Measurements from ENCODE around the gene DNAJC22. TPM values are rescaled to one million over a fixed set of nuclear protein-coding genes. Genes with fewer than 3 reads are reported as not detected.

The DNAJC22 gene
- polyA plus RNA-seq, 1 of the 3 experiments (the other 2 are of a cell fraction): 4.5 TPM

GRCh38 chr12:49322367-49322707 is 24.4 kb upstream of the DNAJC22 start:
- Histone ChIP-seq H3K9ac (peak overlapping the region; percentile 80), H3K36me3 (replicated peaks in 1 of 2; ENCODE audit: control insufficient read depth in 1 of 2, insufficient read depth in 2 of 2, low read length in 1 of 2) (peaks cover 0 to 6% of the 10 kb centered on the region in 2 experiments), H3K4me1 (ENCODE audit: control insufficient read depth in 1 of 2, insufficient read depth in 2 of 2, low read depth in 1 of 2, low read length in 1 of 2) (peaks cover 0 to 14% of the 10 kb centered on the region in 2 experiments; a peak in 1 of 4 replicates), H3K27ac (ENCODE audit: low read depth in 2 of 2, low read length in 1 of 2) (peak overlapping the region; percentile 58 to 65), H3K9me2 (no peaks in the 10 kb centered on the region), H3K9me3 (no peaks in the 10 kb centered on the region), H4K20me1 (ENCODE audit: insufficient read depth) (no peaks in the 10 kb centered on the region), H3K27me3 (ENCODE audit: insufficient read depth) (no peaks in the 10 kb centered on the region), H3K79me2 (ENCODE audit: insufficient read depth) (peaks cover 19% of the 10 kb centered on the region), H3K4me2 (peak overlapping the region; percentile 80), H3F3A (replicated peaks; ENCODE audit: insufficient read depth) (peaks cover 5% of the 10 kb centered on the region), H3K4me3 (ENCODE audit: low read depth in 2 of 2, low read length in 1 of 2) (peak overlapping the region; percentile 67 to 72), H2AFZ (ENCODE audit: low read depth) (peak overlapping the region; percentile 80)
- no peak for TF ChIP-seq MAX (IDR thresholded peaks at IDR 0.05; ENCODE audit: low read depth)
- TF ChIP-seq POLR2AphosphoS5 (IDR thresholded peaks at IDR 0.05; ENCODE audit: low read depth, low read length): no peak
- no peak for TF ChIP-seq FOXJ3 (CRISPR knock-in tag; IDR thresholded peaks at IDR 0.05)
- TF ChIP-seq FOXM1 (IDR thresholded peaks at IDR 0.05; ENCODE audit: low read depth): no peak
- no peak for TF ChIP-seq ZBTB33 (IDR thresholded peaks at IDR 0.05; ENCODE audit: borderline replicate concordance, low read depth)
- TF ChIP-seq RXRA (IDR thresholded peaks at IDR 0.05; ENCODE audit: borderline replicate concordance, low read depth): no peak
- TF ChIP-seq NFIC (IDR thresholded peaks at IDR 0.05; ENCODE audit: borderline replicate concordance): no peak
- no peak for TF ChIP-seq CHD2 (IDR thresholded peaks at IDR 0.05; ENCODE audit: low read length, partially characterized antibody)
- TF ChIP-seq TCF12 (IDR thresholded peaks at IDR 0.05): no peak
- TF ChIP-seq MXI1 (IDR thresholded peaks at IDR 0.05; ENCODE audit: low read depth, low read length): no peak
- no peak for TF ChIP-seq FOSL2 (IDR thresholded peaks at IDR 0.05; ENCODE audit: borderline replicate concordance, low read depth)
- no peak for TF ChIP-seq EP300 (IDR thresholded peaks at IDR 0.05; ENCODE audit: borderline replicate concordance in 1 of 2, low read depth in 1 of 2, low read length in 1 of 2)
- no peak for TF ChIP-seq RAD21 (IDR thresholded peaks at IDR 0.05; ENCODE audit: low read length)
- no peak for TF ChIP-seq SIN3A (IDR thresholded peaks at IDR 0.05; ENCODE audit: borderline replicate concordance, low read depth, low read length)
- no peak for TF ChIP-seq REST (IDR thresholded peaks at IDR 0.05; ENCODE audit: low read depth, low read length)
- WGBS (ENCODE audit: low lambda C conversion rate): 18% methylated on average over 12 of the region's 12 CpGs
- CTCF ChIA-PET: interaction anchor here (1.0 to 5.4 kb wide), 6 partner anchors 10 to 45 kb away, joined by 4 to 48 read pairs (median 18); partner anchors contain the start of genes C1QL4 and SPATS2
- POLR2A ChIA-PET: interaction anchor here (0.6 to 2.2 kb wide), 9 partner anchors 9 to 464 kb away, joined by 3 to 34 read pairs (median 6); partner anchors contain the start of genes C1QL4, PRPH, TUBA1A and TUBA1B
- no peak for DNase-seq

Data from SK-N-SH (cell line).